ENCODE data around the gene AGPAT2. TPM values are rescaled to one million over a fixed set of nuclear protein-coding genes. Genes with fewer than 3 reads are reported as not detected.

AGPAT2 gene
- total RNA-seq, 1 donor from 2014 or later = 19.0 TPM

- Mint-ChIP-seq H3K36me3 (ENCODE audit: low read depth) (no peaks in the 10 kb centered on the region), H3K4me3 (no peak overlapping the region), H3K27me3 (ENCODE audit: low read depth) (no peaks in the 10 kb centered on the region), H3K4me1 (peaks cover 14% of the 10 kb centered on the region), H3K27ac (ENCODE audit: unreplicated experiment) (no peak overlapping the region), H3K9me3 (no peaks in the 10 kb centered on the region)
- TF ChIP-seq, protein P1, sequence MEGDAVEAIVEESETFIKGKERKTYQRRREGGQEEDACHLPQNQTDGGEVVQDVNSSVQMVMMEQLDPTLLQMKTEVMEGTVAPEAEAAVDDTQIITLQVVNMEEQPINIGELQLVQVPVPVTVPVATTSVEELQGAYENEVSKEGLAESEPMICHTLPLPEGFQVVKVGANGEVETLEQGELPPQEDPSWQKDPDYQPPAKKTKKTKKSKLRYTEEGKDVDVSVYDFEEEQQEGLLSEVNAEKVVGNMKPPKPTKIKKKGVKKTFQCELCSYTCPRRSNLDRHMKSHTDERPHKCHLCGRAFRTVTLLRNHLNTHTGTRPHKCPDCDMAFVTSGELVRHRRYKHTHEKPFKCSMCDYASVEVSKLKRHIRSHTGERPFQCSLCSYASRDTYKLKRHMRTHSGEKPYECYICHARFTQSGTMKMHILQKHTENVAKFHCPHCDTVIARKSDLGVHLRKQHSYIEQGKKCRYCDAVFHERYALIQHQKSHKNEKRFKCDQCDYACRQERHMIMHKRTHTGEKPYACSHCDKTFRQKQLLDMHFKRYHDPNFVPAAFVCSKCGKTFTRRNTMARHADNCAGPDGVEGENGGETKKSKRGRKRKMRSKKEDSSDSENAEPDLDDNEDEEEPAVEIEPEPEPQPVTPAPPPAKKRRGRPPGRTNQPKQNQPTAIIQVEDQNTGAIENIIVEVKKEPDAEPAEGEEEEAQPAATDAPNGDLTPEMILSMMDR (conservative IDR thresholded peaks at IDR 0.05) = no peak
- DNase-seq (ENCODE audit: low read depth, low spot score) = no peak
Measured at GRCh38 chr9:136648751-136649150, 38.5 kb downstream of the AGPAT2 start.

DNA sequence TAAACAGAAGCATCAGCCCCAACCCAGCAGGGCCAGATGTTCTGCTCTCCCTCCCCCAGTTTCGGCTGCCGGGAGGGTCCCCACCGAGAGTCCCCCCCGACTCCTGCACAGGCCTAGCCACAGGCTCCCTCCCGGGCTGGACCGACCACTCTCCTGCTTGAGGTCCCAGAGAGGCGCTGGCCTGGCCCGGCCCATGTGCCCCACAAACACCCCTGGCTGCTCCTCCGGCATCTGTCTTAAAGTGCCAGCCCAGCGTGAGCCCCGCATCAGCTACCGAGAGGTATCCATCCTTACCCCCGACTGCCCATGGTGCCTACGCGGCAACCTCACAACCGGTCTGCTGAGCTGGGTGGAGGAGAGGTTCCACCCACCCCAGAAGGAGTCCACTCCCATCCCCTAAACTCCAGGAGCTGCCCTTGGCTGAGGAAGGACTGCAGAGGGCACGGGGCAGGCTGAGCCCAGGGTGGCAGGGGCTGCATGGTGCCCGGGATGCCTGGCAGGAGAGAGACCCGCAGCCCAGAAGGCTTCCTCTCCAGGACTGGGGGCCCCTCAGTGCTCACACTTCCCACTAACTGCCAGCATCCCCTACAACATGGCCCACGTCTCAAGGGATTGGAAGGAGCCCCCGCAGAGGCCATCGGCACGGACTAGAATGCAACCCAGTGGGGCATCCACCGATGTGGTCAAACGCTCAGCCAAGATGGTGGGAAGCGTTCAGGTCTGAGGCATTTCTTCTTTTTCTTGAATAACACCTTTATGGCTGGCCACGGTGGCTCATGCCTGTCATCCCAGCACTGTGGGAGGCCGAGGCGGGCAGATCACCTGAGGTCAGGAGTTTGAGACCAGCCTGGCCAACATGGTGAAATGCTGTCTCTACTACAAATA lies 40.2 kb downstream of the AGPAT2 start:
- Mint-ChIP-seq H3K27ac (ENCODE audit: unreplicated experiment) (no peak overlapping the region), H3K36me3 (ENCODE audit: low read depth) (no peaks in the 10 kb centered on the region), H3K4me1 (peaks cover 22% of the 10 kb centered on the region), H3K27me3 (ENCODE audit: low read depth) (no peaks in the 10 kb centered on the region), H3K9me3 (no peaks in the 10 kb centered on the region), H3K4me3 (no peak overlapping the region)
- DNase-seq (ENCODE audit: low read depth, low spot score) = no peak
- TF ChIP-seq, protein P1 (conservative IDR thresholded peaks at IDR 0.05) = no peak

GRCh38 chr9:136645903-136646754 lies 41.1 kb downstream of the AGPAT2 start:
- H3K36me3 Mint-ChIP-seq (ENCODE audit: low read depth) = no peaks in the 10 kb centered on the region
- H3K27ac Mint-ChIP-seq (ENCODE audit: unreplicated experiment) = no peak overlapping the region
- no peaks in the 10 kb centered on the region for H3K27me3 Mint-ChIP-seq (ENCODE audit: low read depth)
- no peaks in the 10 kb centered on the region for H3K9me3 Mint-ChIP-seq
- TF ChIP-seq, protein P1 (conservative IDR thresholded peaks at IDR 0.05) = no peak
- H3K4me3 Mint-ChIP-seq = no peak overlapping the region
- H3K4me1 Mint-ChIP-seq = peaks cover 24% of the 10 kb centered on the region
- DNase-seq (ENCODE audit: low read depth, low spot score) = no peak

DNA sequence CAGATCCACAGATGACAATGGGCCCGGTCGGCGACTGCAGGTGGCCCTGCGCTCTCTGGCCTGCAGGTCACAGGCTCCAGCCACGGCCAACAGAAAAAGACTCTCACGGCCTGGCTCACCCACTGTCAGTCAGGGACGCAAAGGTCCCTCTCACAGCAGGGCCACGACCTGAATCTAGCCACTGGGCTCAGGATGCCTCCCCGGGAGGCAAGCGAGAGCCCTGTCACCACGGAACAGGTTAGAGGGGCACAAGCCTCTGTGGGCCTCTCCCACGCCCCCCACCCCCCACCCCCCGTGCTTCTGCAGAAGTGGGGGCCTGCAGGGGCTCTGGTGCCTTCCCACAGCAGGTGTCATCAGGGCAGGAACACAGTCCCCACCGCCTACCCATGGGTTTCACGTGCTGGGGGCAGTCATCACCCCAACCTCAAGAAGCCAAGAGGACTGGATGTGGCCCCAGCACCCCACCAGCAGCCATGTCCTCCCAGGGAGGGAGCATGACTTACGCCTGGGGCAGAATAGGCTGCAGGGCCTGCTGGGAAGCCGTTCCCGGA lies 41.8 kb downstream of the AGPAT2 start:
- Mint-ChIP-seq H3K4me3 (no peak overlapping the region), H3K4me1 (peaks cover 25% of the 10 kb centered on the region), H3K36me3 (ENCODE audit: low read depth) (no peaks in the 10 kb centered on the region), H3K9me3 (no peaks in the 10 kb centered on the region), H3K27me3 (ENCODE audit: low read depth) (no peaks in the 10 kb centered on the region), H3K27ac (ENCODE audit: unreplicated experiment) (peak overlapping the region; percentile 43)
- DNase-seq (ENCODE audit: low read depth, low spot score) = no peak
- TF ChIP-seq, protein P1 (conservative IDR thresholded peaks at IDR 0.05) = no peak

- Mint-ChIP-seq H3K36me3 (ENCODE audit: low read depth) (no peaks in the 10 kb centered on the region), H3K4me1 (peaks cover 25% of the 10 kb centered on the region), H3K9me3 (no peaks in the 10 kb centered on the region), H3K4me3 (no peak overlapping the region), H3K27me3 (ENCODE audit: low read depth) (no peaks in the 10 kb centered on the region), H3K27ac (ENCODE audit: unreplicated experiment) (no peak overlapping the region)
- TF ChIP-seq, protein P1 (conservative IDR thresholded peaks at IDR 0.05) = peak; percentile 81
- DNase-seq (ENCODE audit: low read depth, low spot score) = peak; percentile 73
Measured at GRCh38 chr9:136644593-136645351, 42.5 kb downstream of the AGPAT2 start.

Measured in neural crest cell (in vitro differentiated cells).